Measurements from ENCODE around the gene KLF11.

Gene KLF11

GRCh38 chr2:10003206-10004125, 39.9 kb upstream of the KLF11 start:
- Histone ChIP-seq H3K36me3 (ENCODE audit: insufficient read depth, low read length) (no peaks in the 10 kb centered on the region), H3K9ac (ENCODE audit: low read length) (no peak overlapping the region), H3K9me3 (ENCODE audit: low read length) (no peaks in the 10 kb centered on the region), H3K27ac (ENCODE audit: low read depth, low read length) (no peak overlapping the region), H3K4me1 (ENCODE audit: insufficient read depth, low read length) (peaks cover 20% of the 10 kb centered on the region), H3K27me3 (ENCODE audit: control insufficient read depth in 1 of 2, insufficient read depth in 2 of 2, low read length in 2 of 2) (no peaks in the 10 kb centered on the region), H3K4me3 (ENCODE audit: low read depth in 1 of 2, low read length in 2 of 2) (no peak overlapping the region)

DNA sequence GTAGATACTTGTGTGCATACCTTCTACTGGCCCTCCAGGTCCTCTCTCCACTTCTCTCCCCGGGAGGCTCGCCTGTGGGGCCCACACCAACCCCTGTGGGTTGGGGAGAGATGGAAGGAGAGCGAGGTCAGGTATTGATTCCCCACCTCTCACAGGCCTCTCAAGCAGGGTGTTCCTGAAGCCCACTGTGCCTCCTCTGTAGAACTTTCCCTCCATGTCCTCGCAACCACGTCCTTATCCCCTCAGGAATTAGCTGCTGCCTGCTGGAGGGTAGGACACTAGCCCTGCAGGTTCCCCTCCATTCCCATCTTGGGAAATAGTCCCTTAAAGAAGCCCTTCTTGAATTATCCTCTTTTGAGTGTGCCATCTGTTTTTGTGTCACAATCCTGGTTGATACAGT, 38.9 kb upstream of the KLF11 start:
- H3K9ac ChIP-seq (ENCODE audit: low read length), result no peak overlapping the region
- peaks cover 29% of the 10 kb centered on the region for H3K4me1 ChIP-seq (ENCODE audit: insufficient read depth, low read length)
- no peak overlapping the region for H3K27ac ChIP-seq (ENCODE audit: low read depth, low read length)

DNA sequence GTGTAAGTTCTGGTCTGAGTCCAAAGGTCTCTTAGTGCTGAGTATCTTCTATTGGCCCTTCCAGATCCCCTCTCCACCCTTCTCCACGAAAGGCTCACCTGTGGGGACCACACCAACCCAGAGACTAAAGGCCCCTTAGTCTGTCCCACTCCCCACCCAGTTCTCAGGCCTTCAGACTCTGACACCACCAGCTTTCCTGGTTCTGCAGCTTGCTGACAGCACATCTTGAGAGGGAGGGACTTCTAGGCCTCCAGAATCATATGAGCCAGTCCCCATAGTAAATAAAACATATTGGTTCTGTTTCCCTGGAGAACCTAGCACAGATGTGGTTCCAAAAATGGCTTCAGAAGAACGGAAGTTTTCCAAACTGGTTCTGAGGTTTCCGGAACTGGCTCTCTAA, 38.5 kb upstream of the KLF11 start:
- no peaks in the 10 kb centered on the region for H3K36me3 ChIP-seq (ENCODE audit: insufficient read depth, low read length)
- no peak overlapping the region for H3K4me3 ChIP-seq (ENCODE audit: low read depth in 1 of 2, low read length in 2 of 2)
- H3K9me3 ChIP-seq (ENCODE audit: low read length), result no peaks in the 10 kb centered on the region
- no peaks in the 10 kb centered on the region for H3K27me3 ChIP-seq (ENCODE audit: control insufficient read depth in 1 of 2, insufficient read depth in 2 of 2, low read length in 2 of 2)
- H3K4me1 ChIP-seq (ENCODE audit: insufficient read depth, low read length), result peaks cover 33% of the 10 kb centered on the region
- no peak overlapping the region for H3K27ac ChIP-seq (ENCODE audit: low read depth, low read length)
- no peak overlapping the region for H3K9ac ChIP-seq (ENCODE audit: low read length)

More for the DNA sequence above, 38.9 kb upstream of the KLF11 start:
- H3K27me3 ChIP-seq (ENCODE audit: control insufficient read depth in 1 of 2, insufficient read depth in 2 of 2, low read length in 2 of 2), result no peaks in the 10 kb centered on the region
- no peak overlapping the region for H3K4me3 ChIP-seq (ENCODE audit: low read depth in 1 of 2, low read length in 2 of 2)
- H3K9me3 ChIP-seq (ENCODE audit: low read length), result no peaks in the 10 kb centered on the region
- no peaks in the 10 kb centered on the region for H3K36me3 ChIP-seq (ENCODE audit: insufficient read depth, low read length)

GRCh38 chr2:10005461-10006235, 37.7 kb upstream of the KLF11 start:
- Histone ChIP-seq H3K9ac (ENCODE audit: low read length) (no peak overlapping the region), H3K4me3 (ENCODE audit: low read depth in 1 of 2, low read length in 2 of 2) (no peak overlapping the region), H3K27ac (ENCODE audit: low read depth, low read length) (no peak overlapping the region), H3K4me1 (ENCODE audit: insufficient read depth, low read length) (peaks cover 41% of the 10 kb centered on the region), H3K36me3 (ENCODE audit: insufficient read depth, low read length) (no peaks in the 10 kb centered on the region), H3K27me3 (ENCODE audit: control insufficient read depth in 1 of 2, insufficient read depth in 2 of 2, low read length in 2 of 2) (no peaks in the 10 kb centered on the region), H3K9me3 (ENCODE audit: low read length) (no peaks in the 10 kb centered on the region)

DNA sequence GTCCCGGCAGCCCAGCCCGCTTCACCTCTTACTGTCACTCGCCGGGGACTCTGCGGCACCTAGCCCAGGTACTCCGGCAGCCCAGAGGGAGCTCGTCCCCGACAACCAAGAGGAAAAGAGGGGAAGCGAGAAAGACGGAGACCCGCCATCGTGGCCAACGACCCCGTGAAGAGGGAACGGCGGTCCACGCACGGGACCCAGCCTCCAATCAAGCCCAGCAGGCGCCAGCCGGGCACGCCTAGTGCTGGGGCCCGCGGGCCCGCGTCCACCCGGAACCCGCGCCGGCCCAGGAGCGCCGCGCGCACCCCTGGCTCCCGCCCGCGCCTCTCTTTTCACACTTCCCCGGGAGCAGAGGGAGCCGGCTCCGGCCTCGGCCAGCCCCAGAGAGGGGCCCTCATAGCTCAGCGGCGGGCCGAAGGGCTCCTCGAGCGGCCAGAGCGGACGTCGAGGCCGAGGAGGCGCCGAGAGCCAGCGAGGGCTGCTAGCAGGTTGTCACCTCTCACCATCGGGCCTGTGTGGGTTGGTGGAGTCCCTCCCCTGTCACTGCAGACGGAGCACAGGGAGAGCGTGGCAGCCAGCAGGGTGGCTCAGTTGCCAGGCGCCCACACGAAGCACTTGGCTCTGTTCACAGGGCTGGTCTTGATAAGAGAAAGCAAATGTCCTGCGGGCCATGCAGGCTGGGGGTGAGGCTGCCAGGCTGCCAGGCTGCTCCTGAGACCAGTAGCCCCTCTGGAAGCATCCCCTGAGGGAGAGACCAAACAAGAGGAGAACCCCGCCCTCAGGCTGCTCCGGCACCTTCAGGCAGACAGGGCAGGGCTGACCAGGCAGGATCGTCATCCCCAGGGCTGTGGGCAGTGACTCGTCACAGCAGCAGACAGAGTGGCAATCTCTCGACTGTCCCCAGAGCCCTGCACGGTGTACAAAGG, 36.9 kb upstream of the KLF11 start:
- Histone ChIP-seq H3K4me3 (ENCODE audit: low read depth in 1 of 2, low read length in 2 of 2) (no peak overlapping the region), H3K36me3 (ENCODE audit: insufficient read depth, low read length) (no peaks in the 10 kb centered on the region), H3K9me3 (ENCODE audit: low read length) (no peaks in the 10 kb centered on the region), H3K27ac (ENCODE audit: low read depth, low read length) (no peak overlapping the region), H3K27me3 (ENCODE audit: control insufficient read depth in 1 of 2, insufficient read depth in 2 of 2, low read length in 2 of 2) (no peaks in the 10 kb centered on the region), H3K4me1 (ENCODE audit: insufficient read depth, low read length) (peaks cover 41% of the 10 kb centered on the region), H3K9ac (ENCODE audit: low read length) (no peak overlapping the region)

- Histone ChIP-seq H3K4me3 (ENCODE audit: low read depth in 1 of 2, low read length in 2 of 2) (no peak overlapping the region), H3K9me3 (ENCODE audit: low read length) (no peaks in the 10 kb centered on the region), H3K27me3 (ENCODE audit: control insufficient read depth in 1 of 2, insufficient read depth in 2 of 2, low read length in 2 of 2) (no peaks in the 10 kb centered on the region), H3K9ac (ENCODE audit: low read length) (no peak overlapping the region), H3K36me3 (ENCODE audit: insufficient read depth, low read length) (no peaks in the 10 kb centered on the region), H3K4me1 (ENCODE audit: insufficient read depth, low read length) (peaks cover 41% of the 10 kb centered on the region), H3K27ac (ENCODE audit: low read depth, low read length) (no peak overlapping the region)
Observed at GRCh38 chr2:10007435-10007834, 35.9 kb upstream of the KLF11 start.

GRCh38 chr2:10007921-10008808, 35.2 kb upstream of the KLF11 start:
- no peak overlapping the region for H3K9ac ChIP-seq (ENCODE audit: low read length)
- H3K9me3 ChIP-seq (ENCODE audit: low read length), result no peaks in the 10 kb centered on the region
- no peak overlapping the region for H3K4me3 ChIP-seq (ENCODE audit: low read depth in 1 of 2, low read length in 2 of 2)
- no peaks in the 10 kb centered on the region for H3K36me3 ChIP-seq (ENCODE audit: insufficient read depth, low read length)
- no peaks in the 10 kb centered on the region for H3K27me3 ChIP-seq (ENCODE audit: control insufficient read depth in 1 of 2, insufficient read depth in 2 of 2, low read length in 2 of 2)
- H3K4me1 ChIP-seq (ENCODE audit: insufficient read depth, low read length), result peaks cover 41% of the 10 kb centered on the region
- peak overlapping the region; percentile 26 for H3K27ac ChIP-seq (ENCODE audit: low read depth, low read length)

DNA sequence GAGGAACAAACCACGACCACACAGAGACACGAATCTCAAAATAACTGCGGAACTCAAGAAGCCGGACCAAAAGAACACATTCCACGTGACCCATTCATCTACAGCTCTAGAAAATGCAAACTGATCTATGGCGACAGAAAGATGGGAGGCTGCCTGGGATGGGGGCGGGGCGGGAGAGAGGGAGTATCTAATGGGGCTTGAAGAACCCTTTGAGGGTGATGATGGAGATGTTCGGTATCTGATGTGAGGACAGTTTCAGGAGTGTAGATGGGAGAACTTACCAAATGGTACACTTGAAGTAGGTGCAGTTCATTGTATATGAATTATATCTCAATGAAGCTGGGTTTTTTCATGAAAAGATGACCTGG, 34.6 kb upstream of the KLF11 start:
- H3K27ac ChIP-seq (ENCODE audit: low read depth, low read length), result no peak overlapping the region
- no peak overlapping the region for H3K9ac ChIP-seq (ENCODE audit: low read length)

DNA sequence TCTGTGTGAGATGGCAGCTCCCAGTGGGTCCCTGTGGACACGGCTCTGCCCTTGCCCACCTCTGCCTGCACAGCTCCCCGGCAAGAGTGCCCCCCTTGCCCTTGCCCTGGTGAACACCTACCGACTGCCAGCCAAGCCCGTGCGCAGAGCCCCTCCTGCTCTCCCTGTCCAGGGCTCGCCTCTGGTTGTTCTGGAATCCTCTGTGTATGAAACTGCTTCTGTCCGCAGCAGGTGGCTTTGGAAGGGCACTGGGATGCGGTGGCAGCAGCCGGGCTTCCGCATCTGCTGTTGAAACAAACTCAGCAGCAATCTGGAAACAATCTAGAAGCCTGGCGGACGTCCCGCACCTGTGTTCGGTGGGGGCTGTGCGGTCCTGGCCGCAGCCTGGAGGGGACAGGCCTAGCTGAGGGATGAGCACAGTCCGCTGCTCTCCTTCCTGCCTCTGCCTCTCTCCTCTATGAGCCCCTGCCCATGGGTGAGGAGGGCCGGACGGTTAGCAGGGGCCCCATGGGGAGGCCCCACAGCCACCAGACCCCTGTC, 34.0 kb upstream of the KLF11 start:
- Histone ChIP-seq H3K4me3 (ENCODE audit: low read depth in 1 of 2, low read length in 2 of 2) (no peak overlapping the region), H3K9ac (ENCODE audit: low read length) (no peak overlapping the region), H3K9me3 (ENCODE audit: low read length) (no peaks in the 10 kb centered on the region), H3K27me3 (ENCODE audit: control insufficient read depth in 1 of 2, insufficient read depth in 2 of 2, low read length in 2 of 2) (no peaks in the 10 kb centered on the region), H3K27ac (ENCODE audit: low read depth, low read length) (peak overlapping the region; percentile 33), H3K36me3 (ENCODE audit: insufficient read depth, low read length) (no peaks in the 10 kb centered on the region), H3K4me1 (ENCODE audit: insufficient read depth, low read length) (peaks cover 41% of the 10 kb centered on the region)

More for the DNA sequence above, 34.6 kb upstream of the KLF11 start:
- no peaks in the 10 kb centered on the region for H3K36me3 ChIP-seq (ENCODE audit: insufficient read depth, low read length)
- H3K9me3 ChIP-seq (ENCODE audit: low read length), result no peaks in the 10 kb centered on the region
- no peak overlapping the region for H3K4me3 ChIP-seq (ENCODE audit: low read depth in 1 of 2, low read length in 2 of 2)
- H3K4me1 ChIP-seq (ENCODE audit: insufficient read depth, low read length), result peaks cover 41% of the 10 kb centered on the region
- no peaks in the 10 kb centered on the region for H3K27me3 ChIP-seq (ENCODE audit: control insufficient read depth in 1 of 2, insufficient read depth in 2 of 2, low read length in 2 of 2)
